GM19240 (cell line): ENCODE results near the gene FUS.
"Not testable (repeated sequence)": the region's sequence is repeated elsewhere in the genome, so short reads cannot be mapped to it uniquely, and the experiment has no call there.

Experiments used
- DNase-seq: peaks from one replicate; pipeline ENCODE4 v3.0.0; 2011; ENCODE audit warnings: low spot score; ENCODE audit not compliant: insufficient read length

FUS gene

GRCh38 chr16:31143694-31144148 lies 36.2 kb upstream of the FUS start:
- DNase-seq: no peak

- not testable (repeated sequence) for DNase-seq
These were observed 35.5 kb upstream of the FUS start for GRCh38 chr16:31144418-31144817.

GRCh38 chr16:31145398-31145990 lies 34.4 kb upstream of the FUS start:
- no peak for DNase-seq

GRCh38 chr16:31147574-31147973 lies 32.4 kb upstream of the FUS start:
- no peak for DNase-seq

- no peak for DNase-seq
These were observed 31.6 kb upstream of the FUS start for GRCh38 chr16:31148281-31148728.

- DNase-seq: no peak
These were observed 31.0 kb upstream of the FUS start for GRCh38 chr16:31148896-31149295.

- no peak for DNase-seq
These were observed 30.6 kb upstream of the FUS start for GRCh38 chr16:31149332-31149731.

- no peak for DNase-seq
These were observed 29.7 kb upstream of the FUS start, which contains the start of gene PRSS36 for GRCh38 chr16:31149894-31150890. Gene PRSS36, minus strand, starts transcription at chr16:31150066. Its CDS starts 31 bp downstream, at chr16:31150035.

GRCh38 chr16:31150976-31151375 lies 29.0 kb upstream of the FUS start:
- not testable (repeated sequence) for DNase-seq

- DNase-seq: no peak
These were observed 22.8 kb upstream of the FUS start for GRCh38 chr16:31157136-31157535.

- DNase-seq: no peak
These were observed 12.6 kb upstream of the FUS start for GRCh38 chr16:31167315-31167714.

GRCh38 chr16:31168848-31169247 lies 11.1 kb upstream of the FUS start:
- no peak for DNase-seq

- DNase-seq: not testable (repeated sequence)
These were observed 9.9 kb upstream of the FUS start for GRCh38 chr16:31170048-31170447.

- no peak for DNase-seq
These were observed 2.8 kb upstream of the FUS start for GRCh38 chr16:31177136-31177535.

- no peak for DNase-seq
These were observed 656 bp upstream of the FUS start for GRCh38 chr16:31179219-31179746.

- DNase-seq: no peak
These were observed 1.3 kb downstream of the FUS start for GRCh38 chr16:31181102-31181830.

GRCh38 chr16:31182391-31182790 lies 2.5 kb downstream of the FUS start:
- no peak for DNase-seq

- no peak for DNase-seq
These were observed 3.8 kb downstream of the FUS start for GRCh38 chr16:31183432-31184428.

GRCh38 chr16:31184888-31185287 lies 4.9 kb downstream of the FUS start:
- DNase-seq: no peak

- no peak for DNase-seq
These were observed 5.4 kb downstream of the FUS start for GRCh38 chr16:31185339-31185738.
